Measurements from ENCODE around the gene ANKRD34C. TPM values are rescaled to one million over a fixed set of nuclear protein-coding genes. Genes with fewer than 3 reads are reported as not detected.

ANKRD34C gene
- total RNA-seq (2014; rRNA removed; shearing (Covaris generic)) = not detected in 2 replicates
- 0.02 TPM in 1 of 2 replicates, not detected in the other for polyA plus RNA-seq (2015; cell fraction: cytosol; rRNA removed)
- polyA plus RNA-seq (2015; cell fraction: nucleus; rRNA removed) = 0.09 TPM in 1 of 2 replicates, not detected in the other

DNA sequence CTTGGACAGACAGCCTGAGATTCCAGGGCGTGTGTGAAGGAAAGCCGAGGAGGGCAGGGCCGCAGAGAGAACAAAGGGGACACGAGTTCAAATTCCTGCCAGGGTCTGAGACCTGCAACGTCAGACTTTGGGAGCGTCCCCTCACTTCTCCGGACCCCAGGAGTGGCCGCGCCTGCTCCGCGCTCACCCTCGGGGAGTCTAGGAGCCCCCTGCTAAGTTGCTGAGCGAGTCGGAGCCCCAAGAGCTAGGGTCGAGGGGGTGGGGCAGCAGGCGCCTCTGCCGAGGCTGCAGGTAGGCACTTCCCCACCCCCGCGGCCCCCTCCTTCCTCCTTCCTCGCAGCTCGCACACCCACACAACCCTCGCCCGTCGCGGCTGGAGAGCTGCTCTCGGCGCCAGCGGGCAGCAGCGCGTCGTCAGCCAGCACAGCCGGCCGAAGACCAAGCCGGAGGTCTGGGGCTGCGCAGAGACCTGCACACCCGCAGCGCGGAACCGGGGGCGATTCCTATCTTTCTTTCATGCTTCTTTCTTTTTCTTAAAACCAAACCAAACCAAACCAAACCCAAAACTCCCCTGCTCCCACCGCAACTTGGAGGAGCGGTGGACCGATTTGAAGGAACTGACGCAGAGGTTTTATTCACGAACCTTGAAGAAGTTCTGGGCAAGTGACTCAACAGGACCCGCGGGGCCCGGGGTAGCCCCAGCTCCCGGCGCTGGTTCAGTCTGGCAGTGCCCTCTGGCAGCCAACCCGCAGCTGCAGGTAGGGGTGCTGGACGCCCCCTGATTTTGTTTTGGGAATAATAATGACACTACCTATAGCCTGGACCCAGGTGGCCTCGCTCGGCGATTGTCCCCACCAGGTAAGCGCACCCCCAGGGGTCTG, at the start of gene ANKRD34C:
Gene ANKRD34C (plus strand): TSS at position 352 of the 881 bp plus-strand sequence. CDS start 10,563 bp downstream, outside the sequence.
- DNase-seq (ENCODE audit: low read depth, low spot score) = no peak
- in situ Hi-C loops (cut with HindIII; ENCODE audit: low pct_unique_long_range_greater_than_20kb, low sequenced_read_pairs) = no loop called here

DNA sequence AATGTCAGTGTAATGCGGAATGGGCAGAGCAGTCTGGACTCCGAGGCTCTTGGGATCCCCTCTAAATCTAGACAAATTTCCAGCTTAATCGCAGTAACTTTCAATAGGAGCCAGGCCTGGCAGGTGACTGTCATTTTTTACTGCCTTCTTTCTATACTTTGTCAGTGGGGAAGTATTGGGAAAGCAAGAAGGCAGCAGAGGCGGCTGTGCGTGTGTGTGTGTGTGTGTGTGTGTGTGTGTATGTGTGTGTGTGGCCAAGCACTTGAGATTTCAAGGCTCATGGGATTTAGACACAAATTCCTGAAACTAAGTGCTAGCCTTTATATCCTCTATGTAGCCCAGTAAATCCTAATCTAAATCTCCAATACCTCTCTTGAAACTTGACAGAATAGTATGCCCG, 49.3 kb upstream of the ANKRD34C start:
- DNase-seq (ENCODE audit: low read depth, low spot score) = no peak
- in situ Hi-C loops (cut with HindIII; ENCODE audit: low pct_unique_long_range_greater_than_20kb, low sequenced_read_pairs) = no loop called here

DNA sequence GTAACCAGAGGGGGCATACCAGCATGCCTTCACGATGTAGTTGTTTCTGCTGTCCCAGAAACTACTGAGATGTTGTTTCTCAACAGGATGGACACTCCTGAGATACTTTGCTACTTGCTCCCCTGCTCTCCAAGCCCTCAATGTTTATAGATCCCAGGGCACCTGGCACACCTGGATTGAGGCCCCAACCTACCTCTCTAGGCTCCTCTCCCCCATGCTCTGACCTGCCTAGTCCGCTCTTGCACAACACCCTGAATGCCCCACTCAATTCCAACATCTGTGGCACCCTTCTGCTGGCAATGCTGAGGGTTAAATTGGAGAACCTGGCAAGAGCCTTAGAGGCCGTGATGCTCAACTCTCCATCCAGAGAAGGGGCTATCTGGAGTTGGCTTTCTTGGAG, 42.5 kb upstream of the ANKRD34C start:
- no peak for DNase-seq (ENCODE audit: low read depth, low spot score)
- in situ Hi-C loops (cut with HindIII; ENCODE audit: low pct_unique_long_range_greater_than_20kb, low sequenced_read_pairs) = no loop called here

DNA sequence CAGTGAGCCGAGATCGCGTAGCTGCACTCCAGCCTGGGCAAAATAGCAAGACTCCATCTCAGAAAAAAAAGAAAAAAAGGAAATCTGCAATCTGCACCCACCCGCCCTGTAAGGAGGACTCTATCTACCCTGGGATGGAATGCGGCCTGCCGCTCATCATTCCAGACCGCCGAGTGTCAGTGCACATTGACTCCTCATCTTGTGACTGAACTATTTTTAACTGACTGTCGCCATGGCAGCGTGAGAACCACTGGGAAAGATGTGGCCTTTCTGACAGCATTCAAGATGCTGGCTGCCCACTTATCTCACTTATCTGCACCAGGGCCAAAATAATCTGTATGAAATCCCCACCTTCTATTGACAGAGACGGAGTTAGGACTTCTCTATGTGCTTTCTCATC, 38.8 kb upstream of the ANKRD34C start:
- peak; percentile 28 for DNase-seq (ENCODE audit: low read depth, low spot score)
- in situ Hi-C loops (cut with HindIII; ENCODE audit: low pct_unique_long_range_greater_than_20kb, low sequenced_read_pairs) = no loop called here

DNA sequence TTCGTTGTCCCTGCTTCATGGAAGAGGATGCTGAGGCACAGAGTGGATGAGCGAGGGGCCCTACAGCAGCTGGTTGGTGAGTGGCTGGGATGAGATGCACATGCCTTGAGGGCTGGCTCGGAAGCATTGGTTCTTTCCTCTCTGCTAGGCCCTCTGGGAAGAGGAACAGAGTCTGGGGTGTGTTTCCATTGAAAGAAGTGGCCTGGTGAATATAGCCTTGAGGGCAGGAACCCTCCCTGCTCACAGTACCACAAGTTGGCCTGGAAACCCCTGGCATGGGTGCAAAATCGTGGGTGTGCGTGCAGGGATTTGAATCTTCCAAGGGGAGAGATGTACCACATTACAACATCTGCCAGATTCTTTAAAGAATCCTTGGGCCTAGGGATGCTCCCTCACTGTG, 37.6 kb upstream of the ANKRD34C start:
- in situ Hi-C loops (cut with HindIII; ENCODE audit: low pct_unique_long_range_greater_than_20kb, low sequenced_read_pairs) = no loop called here

DNA sequence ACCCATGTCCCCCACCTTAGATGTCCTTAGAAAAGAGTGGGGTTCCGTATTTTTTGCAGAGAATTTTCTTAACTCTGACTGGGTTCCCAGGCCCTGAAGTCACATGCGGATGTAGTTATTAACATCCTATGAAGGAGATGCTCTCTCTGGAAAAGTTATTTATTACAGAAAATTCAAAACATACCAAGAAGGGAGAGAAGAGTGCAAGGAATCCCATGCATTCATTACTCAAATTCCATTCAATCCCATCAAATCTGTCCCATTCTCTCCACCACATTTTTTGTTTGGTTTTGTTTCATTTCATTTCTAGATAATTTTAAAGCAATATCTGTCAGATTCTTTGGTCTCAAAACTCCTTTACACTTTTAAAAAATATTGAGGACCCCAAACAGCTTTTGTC, 34.3 kb upstream of the ANKRD34C start:
- in situ Hi-C loops (cut with HindIII; ENCODE audit: low pct_unique_long_range_greater_than_20kb, low sequenced_read_pairs) = no loop called here

More for the DNA sequence above, 37.6 kb upstream of the ANKRD34C start:
- DNase-seq (ENCODE audit: low read depth, low spot score) = no peak

DNA sequence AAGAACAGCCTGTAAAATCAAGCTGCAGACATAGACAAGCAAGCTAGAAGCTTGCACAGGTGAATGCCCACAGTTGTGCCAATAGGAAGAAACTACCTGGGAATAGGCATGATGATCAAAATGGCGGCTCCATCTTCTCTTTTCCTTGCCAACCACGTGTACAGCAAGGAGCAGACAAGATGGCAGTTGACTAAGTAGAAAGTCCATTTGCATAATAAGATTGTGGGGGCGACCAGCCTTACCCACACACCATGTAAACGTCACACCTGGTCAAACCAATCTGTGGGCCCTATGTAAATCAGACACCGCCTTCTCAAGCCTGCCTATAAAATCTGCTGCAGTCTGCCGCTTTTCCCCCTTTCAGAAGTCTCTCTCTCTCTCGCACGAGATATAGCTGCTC, 25.1 kb upstream of the ANKRD34C start:
- DNase-seq (ENCODE audit: low read depth, low spot score) = no peak

More for the DNA sequence above, 34.3 kb upstream of the ANKRD34C start:
- DNase-seq (ENCODE audit: low read depth, low spot score) = no peak

DNA sequence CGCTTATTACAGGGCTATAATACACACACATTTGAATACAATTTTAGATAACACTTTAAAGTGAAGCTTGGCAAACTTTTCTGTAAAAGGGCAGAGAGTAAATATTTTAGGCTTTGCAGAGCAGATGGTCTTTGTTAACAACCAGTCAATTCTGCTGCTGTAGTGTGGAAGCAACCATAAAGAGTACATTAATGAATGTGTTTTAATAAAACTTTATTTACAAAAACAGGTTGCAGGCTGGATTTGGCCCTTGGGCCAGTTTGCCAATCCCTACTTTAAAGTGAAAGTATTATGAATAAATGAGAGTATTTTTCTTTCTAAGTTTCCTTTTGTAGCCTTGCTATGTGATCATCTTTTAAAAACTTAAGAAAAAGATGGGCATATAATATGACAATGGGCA, 20.7 kb upstream of the ANKRD34C start:
- no peak for DNase-seq (ENCODE audit: low read depth, low spot score)
- in situ Hi-C loops (cut with HindIII; ENCODE audit: low pct_unique_long_range_greater_than_20kb, low sequenced_read_pairs) = no loop called here

More for the DNA sequence above, 25.1 kb upstream of the ANKRD34C start:
- in situ Hi-C loops (cut with HindIII; ENCODE audit: low pct_unique_long_range_greater_than_20kb, low sequenced_read_pairs) = no loop called here

DNA sequence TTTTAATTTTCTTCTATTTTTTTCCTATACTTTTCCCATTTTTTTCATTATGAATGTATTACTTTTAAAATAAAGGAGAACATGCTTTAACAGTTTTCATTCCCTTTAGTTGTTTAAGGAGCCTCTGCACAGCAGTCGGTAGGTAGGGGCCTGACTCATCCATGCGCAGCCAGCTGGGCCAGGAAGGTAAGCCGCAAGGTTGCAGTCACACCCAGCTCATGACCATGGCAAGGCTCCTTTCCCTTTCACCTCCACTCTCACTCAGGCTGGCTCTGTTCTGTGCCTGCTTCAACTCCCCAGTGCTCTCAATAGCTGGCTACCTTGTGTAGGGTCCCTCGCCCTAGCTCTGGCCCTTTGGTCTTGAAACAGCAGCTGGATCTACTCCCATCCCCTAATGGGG, 17.4 kb upstream of the ANKRD34C start:
- in situ Hi-C loops (cut with HindIII; ENCODE audit: low pct_unique_long_range_greater_than_20kb, low sequenced_read_pairs) = no loop called here
- DNase-seq (ENCODE audit: low read depth, low spot score) = no peak

DNA sequence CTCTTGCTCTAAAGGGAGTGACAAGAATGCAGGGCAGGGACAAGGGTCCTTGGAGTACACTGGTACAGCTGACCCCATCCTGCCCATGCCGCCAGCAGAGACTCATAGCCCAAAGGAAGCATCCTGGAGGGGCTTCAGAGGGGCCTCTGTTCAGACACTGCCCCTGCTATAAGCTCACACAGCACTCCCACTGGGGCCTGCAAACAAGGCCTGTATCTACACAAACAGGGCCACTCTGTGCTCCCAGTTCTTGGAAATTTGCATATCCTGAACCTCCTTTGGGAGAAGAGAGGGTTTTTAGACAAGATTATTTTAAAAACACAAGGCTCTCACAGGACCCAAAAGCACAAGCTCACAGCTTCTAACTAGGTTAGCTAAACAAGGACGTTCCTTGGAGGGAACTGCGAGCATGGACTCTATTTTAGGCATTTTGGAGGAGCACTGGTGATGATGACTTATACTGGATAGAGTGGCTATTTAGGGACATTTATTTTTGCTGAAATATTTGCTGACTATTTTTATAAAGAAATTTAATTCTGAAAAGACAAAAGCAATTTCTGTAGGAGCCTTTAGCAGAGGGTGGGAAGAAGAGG, 16.4 kb upstream of the ANKRD34C start:
- in situ Hi-C loops (cut with HindIII; ENCODE audit: low pct_unique_long_range_greater_than_20kb, low sequenced_read_pairs) = no loop called here
- DNase-seq (ENCODE audit: low read depth, low spot score) = no peak

DNA sequence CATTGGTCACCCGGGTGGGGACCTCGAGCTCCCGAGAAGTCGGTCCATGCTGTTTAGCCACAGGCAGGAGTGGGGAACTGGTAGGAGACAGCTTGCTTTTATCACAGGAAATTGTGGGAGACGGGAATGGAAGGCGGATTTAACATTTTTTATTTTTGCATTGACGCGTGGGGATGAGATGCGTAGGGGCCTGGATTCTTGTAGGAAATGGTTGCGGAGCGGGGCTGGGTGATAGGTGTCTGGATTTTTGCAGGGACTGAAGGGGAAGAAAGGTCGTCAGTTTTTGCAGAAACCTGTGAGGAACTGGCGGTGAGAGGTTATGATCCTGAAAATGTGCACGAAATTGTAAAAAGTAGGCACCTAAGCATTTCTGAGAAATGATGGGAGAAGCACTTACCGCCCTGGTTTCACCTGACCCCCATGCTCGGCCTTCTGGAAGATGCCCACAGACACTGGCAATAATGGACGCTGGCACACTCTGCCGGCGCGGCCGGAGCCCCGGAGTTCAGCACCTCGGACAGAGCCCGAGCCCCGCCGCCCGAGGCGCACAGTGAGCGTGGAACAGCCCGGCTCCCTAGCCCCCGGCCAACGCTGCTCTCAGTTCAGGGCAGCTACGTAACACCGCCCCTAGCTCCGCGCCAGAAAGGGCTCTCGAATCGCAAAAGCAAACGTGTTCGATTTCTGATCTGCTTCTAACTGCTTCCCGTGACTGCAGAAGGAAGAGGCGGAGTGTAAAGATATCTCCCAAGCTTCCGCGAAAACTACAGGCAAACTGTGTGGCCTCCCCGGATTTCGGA, 928 bp downstream of the ANKRD34C start:
- in situ Hi-C loops (cut with HindIII; ENCODE audit: low pct_unique_long_range_greater_than_20kb, low sequenced_read_pairs) = no loop called here
- peak; percentile 30 for DNase-seq (ENCODE audit: low read depth, low spot score)

DNA sequence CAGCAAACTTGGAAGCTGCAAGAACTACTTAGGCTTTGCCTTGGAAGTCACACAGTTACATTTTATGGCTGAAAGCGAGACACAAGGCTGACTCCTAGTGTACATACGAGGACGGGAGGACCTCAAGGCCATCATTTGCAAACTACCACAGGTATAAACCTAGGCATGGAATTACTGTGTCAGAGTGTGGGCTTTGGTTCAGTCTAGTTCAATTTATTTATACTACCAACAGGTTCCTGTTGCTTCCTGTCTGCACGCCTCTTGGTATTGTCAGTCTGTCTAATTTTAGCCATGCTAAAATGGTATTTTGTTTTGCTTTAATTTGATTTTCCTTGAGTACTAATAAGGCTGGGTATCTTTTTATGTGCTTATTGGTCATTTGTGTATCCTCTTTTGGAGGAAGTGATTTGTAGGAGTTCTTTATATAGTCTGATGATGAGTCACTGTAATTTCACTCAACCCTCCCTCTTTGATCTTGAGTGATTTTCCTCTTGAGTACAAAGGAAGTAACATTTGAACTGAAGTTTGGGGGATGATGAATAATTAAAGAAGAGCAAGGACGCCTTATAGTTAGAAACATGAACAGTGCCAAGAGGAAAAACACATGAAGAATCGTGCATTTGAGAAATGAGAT, 8.2 kb downstream of the ANKRD34C start:
- in situ Hi-C loops (cut with HindIII; ENCODE audit: low pct_unique_long_range_greater_than_20kb, low sequenced_read_pairs) = no loop called here

DNA sequence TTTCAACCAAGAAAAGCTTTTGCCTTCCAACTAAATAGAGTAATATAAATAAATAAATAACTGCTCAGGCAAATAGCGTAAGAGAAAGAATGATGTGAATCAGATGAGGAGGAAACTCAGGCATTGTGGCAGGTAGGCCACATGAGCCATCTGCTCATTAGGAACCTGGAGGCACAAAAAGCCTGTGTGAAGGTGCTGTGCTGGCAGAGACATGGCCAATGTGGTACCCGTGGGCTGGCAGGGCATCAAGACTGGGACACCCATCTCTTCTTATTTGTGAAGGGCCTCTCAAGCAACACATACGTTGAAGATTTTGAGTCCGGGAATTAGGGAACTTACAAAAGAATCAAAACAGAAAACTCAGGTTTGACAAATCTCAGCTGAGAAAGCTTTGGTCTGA, 9.5 kb downstream of the ANKRD34C start:
- in situ Hi-C loops (cut with HindIII; ENCODE audit: low pct_unique_long_range_greater_than_20kb, low sequenced_read_pairs) = no loop called here
- no peak for DNase-seq (ENCODE audit: low read depth, low spot score)

More for the DNA sequence above, 8.2 kb downstream of the ANKRD34C start:
- DNase-seq (ENCODE audit: low read depth, low spot score) = no peak

DNA sequence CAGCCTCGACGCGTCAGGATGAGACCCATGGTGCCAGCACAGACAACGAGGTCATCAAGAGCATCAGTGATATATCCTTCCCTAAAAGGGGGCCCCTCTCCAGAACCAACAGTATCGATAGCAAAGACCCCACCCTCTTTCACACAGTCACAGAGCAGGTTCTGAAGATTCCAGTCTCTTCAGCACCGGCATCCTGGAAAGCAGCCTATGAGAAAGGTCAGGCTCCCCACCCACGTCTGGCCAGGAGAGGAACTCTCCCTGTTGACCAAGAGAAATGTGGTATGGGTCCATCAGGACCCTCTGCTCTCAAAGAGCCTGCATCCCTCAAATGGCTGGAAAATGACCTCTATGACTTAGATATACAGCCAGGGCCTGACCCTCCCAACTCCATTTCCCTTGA, 11.6 kb downstream of the ANKRD34C start:
- DNase-seq (ENCODE audit: low read depth, low spot score) = no peak
- in situ Hi-C loops (cut with HindIII; ENCODE audit: low pct_unique_long_range_greater_than_20kb, low sequenced_read_pairs) = no loop called here

DNA sequence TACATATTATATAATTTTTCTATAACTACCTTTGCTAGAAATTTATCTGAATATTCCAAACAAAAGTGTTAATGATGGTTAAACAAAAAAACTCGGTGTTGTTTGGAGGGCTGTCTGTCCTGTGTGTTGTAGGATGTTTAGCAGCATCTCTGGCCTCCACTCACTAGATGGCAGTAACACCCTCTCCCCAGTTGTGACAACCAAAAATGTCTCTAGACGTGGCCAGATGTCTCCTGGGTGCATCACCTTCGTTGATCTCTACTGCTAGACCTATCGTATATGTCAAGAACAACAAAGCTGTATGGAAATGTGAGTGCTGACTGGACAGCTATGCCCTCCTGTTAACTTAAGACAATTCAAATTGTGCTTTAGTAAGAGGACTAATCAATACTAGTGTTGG, 14.1 kb downstream of the ANKRD34C start:
- in situ Hi-C loops (cut with HindIII; ENCODE audit: low pct_unique_long_range_greater_than_20kb, low sequenced_read_pairs) = no loop called here
- peak; percentile 45 for DNase-seq (ENCODE audit: low read depth, low spot score)

DNA sequence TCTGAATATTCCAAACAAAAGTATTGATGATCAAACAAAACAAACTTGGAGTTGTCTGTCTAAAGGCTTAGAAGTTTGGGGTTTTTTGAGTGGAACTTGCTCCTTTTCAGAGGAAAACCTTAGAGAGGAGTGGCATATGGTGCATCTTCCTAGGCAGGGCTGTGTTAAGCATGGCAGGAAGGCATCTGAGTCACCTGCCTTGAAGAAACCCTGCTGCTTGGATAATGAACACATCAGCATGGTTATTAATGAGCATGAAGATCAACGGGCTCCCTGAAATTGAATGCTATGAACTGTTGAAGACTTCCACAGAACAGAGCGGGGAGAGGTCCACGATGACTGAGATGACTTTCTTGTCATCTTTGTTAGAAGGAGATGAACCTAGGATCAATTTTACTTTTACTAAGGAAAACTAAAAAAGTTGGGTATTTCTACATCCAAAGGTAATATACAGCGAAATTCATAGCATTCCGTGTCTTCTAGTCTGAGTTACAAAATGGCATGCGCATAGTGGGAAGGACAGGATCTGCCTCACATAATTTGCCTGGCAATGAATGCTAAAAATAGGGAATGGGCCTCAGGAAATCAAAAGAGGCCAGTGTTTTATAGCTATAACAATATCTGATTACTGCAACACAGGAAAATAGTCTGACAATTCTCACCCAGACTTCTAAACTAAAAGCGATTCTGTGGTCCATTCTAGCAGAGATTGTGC, 16.8 kb downstream of the ANKRD34C start:
- in situ Hi-C loops (cut with HindIII; ENCODE audit: low pct_unique_long_range_greater_than_20kb, low sequenced_read_pairs) = no loop called here
- DNase-seq (ENCODE audit: low read depth, low spot score) = no peak

DNA sequence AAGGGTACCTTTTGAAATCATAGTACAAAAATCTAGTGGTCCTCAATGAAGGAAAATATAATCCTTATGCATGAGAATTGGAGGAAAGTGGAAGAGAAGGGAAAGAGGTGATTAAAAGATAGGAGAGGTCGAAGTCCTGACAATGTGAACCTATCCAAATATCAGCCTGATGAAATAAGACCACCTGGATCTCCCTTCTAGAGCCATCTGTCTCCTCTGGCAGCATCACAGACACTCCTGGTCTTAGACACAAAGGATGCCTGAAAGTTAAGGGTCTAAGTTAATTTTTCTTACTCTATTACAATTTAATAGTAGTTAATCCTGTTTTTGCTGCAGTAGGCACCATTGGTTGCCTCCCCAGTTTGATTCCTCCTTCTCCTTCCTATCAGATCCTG, 17.3 kb downstream of the ANKRD34C start:
- in situ Hi-C loops (cut with HindIII; ENCODE audit: low pct_unique_long_range_greater_than_20kb, low sequenced_read_pairs) = no loop called here
- DNase-seq (ENCODE audit: low read depth, low spot score) = no peak

Data from SK-MEL-5 (cell line).